Progenitor cell of endocrine pancreas (in vitro differentiated cells): ENCODE data around the gene MYBBP1A. TPM values are rescaled to one million over a fixed set of nuclear protein-coding genes. Genes with fewer than 3 reads are reported as not detected.

Experiments used
- DNase-seq: peaks from one replicate; pipeline ENCODE4 v3.0.0; 2021; ENCODE audit warnings: low spot score; ENCODE audit not compliant: unreplicated experiment
- H3K27ac Mint-ChIP-seq: 2 replicates; pipeline ENCODE4 v1.8.0; 2021; ENCODE audit warnings: mild to moderate bottlenecking, moderate library complexity, mixed read lengths
- H3K27me3 Mint-ChIP-seq: 2 replicates; pipeline ENCODE4 v1.8.0; 2021; ENCODE audit warnings: mixed read lengths
- H3K36me3 Mint-ChIP-seq: 2 replicates; pipeline ENCODE4 v1.8.0; 2022; ENCODE audit warnings: mixed read lengths; ENCODE audit not compliant: insufficient read depth
- H3K4me1 Mint-ChIP-seq: 2 replicates; pipeline ENCODE4 v1.8.0; 2021; ENCODE audit warnings: low read depth, mixed read lengths
- H3K4me3 Mint-ChIP-seq: 2 replicates; pipeline ENCODE4 v1.8.0; 2021; ENCODE audit warnings: low read depth, mild to moderate bottlenecking, moderate library complexity, mixed read lengths
- H3K9me3 Mint-ChIP-seq: 2 replicates; pipeline ENCODE4 v1.8.0; 2021; ENCODE audit warnings: low read depth, mixed read lengths
- CTCF ChIP-seq: fragments of 200-600 bp; sonication (generic); IDR thresholded peaks from one replicate; pipeline ENCODE4 v1.5.0; 2021; ENCODE audit warnings: antibody characterized with exemption, mild to moderate bottlenecking; ENCODE audit not compliant: unreplicated experiment
- total RNA-seq: library from RNA; stranded (reverse); gene quantifications from 2 replicates; pipeline ENCODE4 v1.2.1, GENCODE V29; 2021

Gene MYBBP1A
- total RNA-seq, 1 donor from 2014 or later = 55.2 TPM

GRCh38 chr17:4537451-4538235, 17.5 kb downstream of the MYBBP1A start:
- peaks cover 3% of the 10 kb centered on the region for H3K36me3 Mint-ChIP-seq
- TF ChIP-seq CTCF = no peak
- peaks cover 10% of the 10 kb centered on the region for H3K27me3 Mint-ChIP-seq
- no peaks in the 10 kb centered on the region for H3K9me3 Mint-ChIP-seq
- no peak overlapping the region for H3K27ac Mint-ChIP-seq
- no peak overlapping the region for H3K4me3 Mint-ChIP-seq
- peaks cover 4% of the 10 kb centered on the region for H3K4me1 Mint-ChIP-seq
- DNase-seq = no peak

DNA sequence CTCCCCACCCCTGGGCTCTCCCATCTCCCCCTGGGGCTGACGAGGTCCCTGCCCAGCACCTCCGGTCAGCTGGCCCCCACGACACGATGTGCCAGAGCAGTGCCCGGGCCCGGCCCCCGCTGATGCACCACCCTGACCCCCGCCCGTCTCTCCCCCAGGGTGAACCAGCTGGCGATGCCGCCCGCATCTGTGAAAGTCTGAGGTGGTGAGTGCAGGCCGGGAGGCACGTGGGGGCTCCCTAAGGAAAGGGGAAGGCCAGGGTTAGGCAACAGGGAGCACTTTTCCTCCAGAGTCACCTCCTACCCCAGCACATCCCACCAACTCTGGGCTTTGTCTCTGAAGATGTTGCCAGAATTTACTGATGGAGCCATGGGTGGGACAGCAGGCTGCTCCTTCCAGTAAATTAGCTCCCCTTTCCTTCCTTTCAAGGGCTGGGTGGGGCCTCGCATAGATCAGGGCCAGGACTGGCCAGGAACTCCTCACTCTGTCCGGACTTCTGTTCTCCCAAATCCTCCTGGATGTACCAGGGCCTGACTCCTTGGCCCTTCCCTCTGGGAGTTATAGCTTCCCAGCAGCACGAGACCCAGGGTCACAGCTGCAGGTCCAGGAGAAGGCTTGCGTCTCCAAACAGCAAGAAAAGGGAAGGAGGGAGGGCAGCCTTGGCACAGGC, 18.3 kb downstream of the MYBBP1A start:
- Mint-ChIP-seq H3K4me1 (peaks cover 4% of the 10 kb centered on the region), H3K27me3 (peaks cover 17% of the 10 kb centered on the region), H3K27ac (no peak overlapping the region), H3K4me3 (no peak overlapping the region), H3K9me3 (no peaks in the 10 kb centered on the region), H3K36me3 (peaks cover 3% of the 10 kb centered on the region)
- TF ChIP-seq CTCF = no peak
- DNase-seq = no peak

- H3K27ac Mint-ChIP-seq = no peak overlapping the region
- DNase-seq = no peak
- H3K4me1 Mint-ChIP-seq = peaks cover 4% of the 10 kb centered on the region
- TF ChIP-seq CTCF = no peak
- H3K36me3 Mint-ChIP-seq = peaks cover 2% of the 10 kb centered on the region
- peaks cover 18% of the 10 kb centered on the region for H3K27me3 Mint-ChIP-seq
- H3K9me3 Mint-ChIP-seq = no peaks in the 10 kb centered on the region
- no peak overlapping the region for H3K4me3 Mint-ChIP-seq
Observed at GRCh38 chr17:4536259-4536741, 18.9 kb downstream of the MYBBP1A start.

GRCh38 chr17:4535667-4536258, 19.4 kb downstream of the MYBBP1A start:
- Mint-ChIP-seq H3K27me3 (peaks cover 18% of the 10 kb centered on the region), H3K4me3 (no peak overlapping the region), H3K36me3 (peaks cover 1% of the 10 kb centered on the region), H3K27ac (no peak overlapping the region), H3K4me1 (peaks cover 4% of the 10 kb centered on the region), H3K9me3 (no peaks in the 10 kb centered on the region)
- no peak for TF ChIP-seq CTCF
- no peak for DNase-seq

DNA sequence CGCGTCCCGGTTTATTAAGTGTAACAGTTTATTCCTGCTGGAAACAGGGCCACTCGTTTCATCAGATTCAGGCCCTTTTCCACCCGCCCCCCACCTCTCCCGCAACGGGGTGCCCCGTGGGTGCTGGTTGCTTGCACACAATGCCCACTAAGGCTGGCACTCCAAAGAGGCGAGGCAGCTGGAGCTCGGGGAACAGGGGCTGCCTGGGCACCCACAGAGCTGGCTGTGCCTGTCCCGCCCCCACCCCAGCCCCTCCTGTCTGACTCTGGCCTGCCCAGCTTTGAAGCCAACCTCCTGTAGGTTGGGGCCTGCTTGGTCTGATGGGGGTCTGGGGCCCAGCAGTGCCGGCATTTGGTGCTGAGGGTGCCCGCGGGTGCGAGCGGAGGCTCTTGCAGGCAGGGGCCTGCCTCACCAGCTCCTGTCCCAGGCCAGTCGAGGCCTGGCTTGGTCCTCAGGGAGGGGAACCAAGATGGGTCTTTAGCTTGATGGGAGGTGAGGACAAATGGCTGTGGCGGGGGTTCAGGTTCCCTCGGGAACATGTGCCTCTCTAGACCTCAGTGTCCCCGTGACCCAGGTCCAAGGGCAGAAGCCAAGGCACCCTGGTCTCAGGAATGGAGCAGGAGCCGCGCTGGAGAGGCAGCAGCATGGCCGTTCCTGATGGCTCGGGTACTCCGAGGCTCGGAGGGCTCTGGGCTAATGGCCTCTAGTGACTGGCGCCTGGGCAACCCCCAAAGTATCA, 20.1 kb downstream of the MYBBP1A start:
- H3K27me3 Mint-ChIP-seq = peaks cover 18% of the 10 kb centered on the region
- no peak overlapping the region for H3K4me3 Mint-ChIP-seq
- H3K9me3 Mint-ChIP-seq = no peaks in the 10 kb centered on the region
- peaks cover 1% of the 10 kb centered on the region for H3K36me3 Mint-ChIP-seq
- no peak for TF ChIP-seq CTCF
- H3K4me1 Mint-ChIP-seq = peaks cover 4% of the 10 kb centered on the region
- no peak for DNase-seq
- no peak overlapping the region for H3K27ac Mint-ChIP-seq
